Activated naive CD8-positive, alpha-beta T cell treated with anti-CD3 and anti-CD28 coated beads, Interleukin-2, amount 50 U/mL, for 16 hours (primary cell): Measurements from ENCODE around the gene FN1.

Experiments
- DNase-seq: peaks from one replicate; pipeline ENCODE4 v3.0.0-alpha.2; 2020; ENCODE audit warnings: low read depth, low spot score

The FN1 gene

GRCh38 chr2:215441560-215442400 is 5.9 kb upstream of the FN1 start:
- no peak for DNase-seq

- no peak for DNase-seq
Measured at GRCh38 chr2:215439980-215440512, 4.2 kb upstream of the FN1 start.

- no peak for DNase-seq
Measured at GRCh38 chr2:215439404-215439803, 3.5 kb upstream of the FN1 start.

GRCh38 chr2:215437614-215438013 is 1.7 kb upstream of the FN1 start:
- DNase-seq: no peak

GRCh38 chr2:215436705-215437565 is 1.1 kb upstream of the FN1 start:
- no peak for DNase-seq

- DNase-seq: no peak
Measured at GRCh38 chr2:215435280-215435869, 493 bp downstream of the FN1 start.

- DNase-seq: no peak
Measured at GRCh38 chr2:215434447-215435279, 1.2 kb downstream of the FN1 start.

GRCh38 chr2:215432759-215433594 is 2.9 kb downstream of the FN1 start:
- no peak for DNase-seq

GRCh38 chr2:215431778-215432758 is 3.8 kb downstream of the FN1 start:
- no peak for DNase-seq

GRCh38 chr2:215431290-215431689 is 4.6 kb downstream of the FN1 start:
- no peak for DNase-seq

- no peak for DNase-seq
Measured at GRCh38 chr2:215430528-215431187, 5.2 kb downstream of the FN1 start.

GRCh38 chr2:215429424-215429823 is 6.4 kb downstream of the FN1 start:
- DNase-seq: no peak

- no peak for DNase-seq
Measured at GRCh38 chr2:215428060-215428910, 7.6 kb downstream of the FN1 start.

GRCh38 chr2:215427585-215427984 is 8.3 kb downstream of the FN1 start:
- no peak for DNase-seq

- DNase-seq: no peak
Measured at GRCh38 chr2:215425021-215425782, 10.7 kb downstream of the FN1 start.

GRCh38 chr2:215423928-215424540 is 11.8 kb downstream of the FN1 start:
- DNase-seq: no peak
